Hematopoietic multipotent progenitor cell treated with erythropoietin and hydrocortisone succinate and interleukin-3 and kit ligand, for 8 days (in vitro differentiated cells): ENCODE data around the gene CCN6.
A peak's percentile ranks its signal among the peaks of the same experiment; 100 is the strongest.

Experiments
- DNase-seq: peaks from one replicate; pipeline ENCODE4 v3.0.0-alpha.2; 2015

CCN6 gene

DNA sequence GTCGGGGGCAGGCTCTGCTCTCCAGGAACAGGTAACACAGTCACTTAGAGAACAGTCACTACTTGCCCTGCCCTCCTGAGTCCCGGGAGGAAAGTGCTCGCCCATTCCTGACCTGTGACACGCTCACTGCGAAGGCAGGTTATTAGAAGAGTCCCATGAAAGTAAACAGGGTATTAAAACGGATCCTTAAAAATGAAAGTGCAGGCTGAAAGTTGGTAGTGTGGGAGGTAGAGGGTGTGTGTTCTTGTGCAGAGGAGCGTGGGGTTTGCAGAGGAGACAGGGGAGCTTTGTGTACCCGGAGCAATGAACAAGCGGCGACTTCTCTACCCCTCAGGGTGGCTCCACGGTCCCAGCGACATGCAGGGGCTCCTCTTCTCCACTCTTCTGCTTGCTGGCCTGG is at the start of gene CCN6:
CCN6 (plus strand) TSS at position 104 of the 400 bp plus-strand sequence; CDS start at position 358, 254 bp downstream.
- DNase-seq, result no peak

DNA sequence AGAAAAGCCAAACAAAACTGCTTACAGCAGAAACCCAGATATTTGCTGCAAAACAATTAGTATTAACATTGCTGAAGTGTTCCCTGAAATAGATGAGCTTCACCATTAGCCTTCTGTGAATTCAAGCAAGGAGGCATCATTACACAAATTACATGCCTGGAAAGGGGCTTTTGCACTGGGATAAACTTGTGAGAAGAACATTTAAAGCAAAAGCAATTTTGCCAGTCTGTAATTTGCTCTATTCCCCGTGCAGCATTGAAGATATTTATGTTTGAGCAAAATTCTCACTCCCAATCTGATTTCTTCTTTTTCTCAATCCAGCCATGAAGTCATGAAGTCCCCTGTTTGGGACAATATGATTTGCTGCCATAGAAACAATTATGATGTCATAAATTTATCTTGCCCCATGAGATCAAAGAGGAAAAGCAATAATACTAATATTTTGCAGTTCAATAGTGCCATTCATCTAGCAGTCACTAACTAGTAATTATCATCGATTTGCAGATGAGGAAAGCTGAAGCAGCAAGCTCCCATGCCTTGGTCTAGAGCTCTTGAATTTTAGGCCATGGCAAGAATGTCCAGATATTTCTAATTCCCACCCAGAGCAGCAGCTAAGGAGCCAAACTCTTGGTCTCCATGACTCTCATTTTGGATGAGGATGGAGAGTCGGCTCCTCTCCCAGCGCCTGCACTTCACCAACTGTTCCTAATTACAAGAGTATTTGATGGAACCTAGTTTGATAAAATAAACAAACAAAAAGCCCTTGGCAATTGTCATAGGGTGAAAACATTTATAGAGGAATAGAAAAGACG is 49.5 kb upstream of the CCN6 start:
- DNase-seq, result no peak

DNA sequence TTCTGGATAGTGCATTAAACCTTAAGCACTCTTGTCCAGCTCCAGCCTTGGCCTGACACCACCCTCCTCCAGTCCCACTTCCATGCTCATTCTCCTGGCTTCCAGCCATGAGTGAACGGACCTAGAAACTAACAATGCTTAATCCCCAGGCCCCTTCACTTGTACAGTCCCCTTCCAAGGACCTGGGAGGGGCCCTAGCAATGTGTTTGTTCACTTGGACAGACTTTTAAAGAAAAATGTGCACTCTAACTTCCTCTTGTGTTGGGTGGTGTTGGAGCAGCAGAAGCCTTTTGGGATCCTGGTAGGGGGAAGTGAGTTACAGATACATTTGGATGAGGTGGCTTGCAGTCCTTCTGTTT is 48.9 kb upstream of the CCN6 start:
- DNase-seq, result no peak

DNA sequence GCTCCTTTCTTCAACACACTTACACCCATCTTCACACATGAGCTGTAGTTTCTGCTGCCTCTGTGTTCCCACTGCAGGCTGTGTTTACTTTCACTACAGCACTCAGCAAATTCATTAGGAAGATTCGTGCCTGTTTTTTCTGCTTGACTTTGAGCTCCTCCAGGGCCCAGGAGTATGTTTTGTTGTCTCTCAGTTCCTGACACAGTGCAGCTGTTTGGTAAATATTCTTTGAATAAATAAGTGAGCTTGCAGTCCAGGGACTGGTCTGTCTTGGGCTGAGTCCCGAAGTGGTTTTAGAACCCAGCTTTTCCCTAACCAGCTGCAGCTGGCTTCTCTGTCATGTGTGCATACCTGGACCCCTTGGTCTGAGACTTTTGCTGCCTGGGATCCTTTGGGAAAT is 46.6 kb upstream of the CCN6 start:
- DNase-seq, result no peak

DNA sequence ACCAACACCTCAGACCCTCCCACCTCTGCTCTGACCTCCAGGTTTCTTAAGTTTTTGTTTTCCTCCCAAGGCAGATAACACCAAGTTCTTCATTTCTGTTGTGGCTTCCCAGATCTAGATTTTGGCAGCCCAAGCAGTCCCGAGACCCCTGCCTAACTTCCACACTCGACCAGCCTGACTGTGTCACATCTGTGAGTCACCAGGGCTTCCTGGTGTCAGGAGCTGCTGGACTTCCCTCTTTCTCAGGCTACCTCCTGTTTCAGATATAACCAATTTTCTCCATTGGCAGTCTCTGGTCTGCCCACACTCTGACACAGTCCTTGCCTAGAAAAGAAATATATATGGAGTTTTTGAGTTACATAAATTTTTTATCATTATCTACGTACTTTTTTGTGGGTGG is 46.1 kb upstream of the CCN6 start:
- no peak for DNase-seq

DNA sequence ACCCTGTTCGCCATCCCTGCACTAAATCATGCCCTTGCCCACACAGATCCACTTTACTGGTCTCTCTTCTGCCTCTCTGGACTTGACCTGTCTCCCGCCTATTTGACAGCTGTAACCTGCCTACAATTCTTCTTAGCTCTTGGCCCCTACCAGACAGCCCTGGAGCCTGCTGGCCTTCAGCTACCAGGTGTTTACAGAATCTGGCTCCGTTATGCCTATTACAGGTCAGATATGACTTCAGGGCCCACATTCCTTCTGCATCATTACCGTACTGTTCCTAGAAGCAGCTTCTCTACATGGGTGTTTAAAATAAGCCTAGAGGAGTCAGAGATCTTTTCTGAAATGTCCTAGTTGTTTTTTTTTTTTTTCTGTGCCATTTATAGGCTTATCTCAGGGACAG is 45.4 kb upstream of the CCN6 start:
- no peak for DNase-seq

DNA sequence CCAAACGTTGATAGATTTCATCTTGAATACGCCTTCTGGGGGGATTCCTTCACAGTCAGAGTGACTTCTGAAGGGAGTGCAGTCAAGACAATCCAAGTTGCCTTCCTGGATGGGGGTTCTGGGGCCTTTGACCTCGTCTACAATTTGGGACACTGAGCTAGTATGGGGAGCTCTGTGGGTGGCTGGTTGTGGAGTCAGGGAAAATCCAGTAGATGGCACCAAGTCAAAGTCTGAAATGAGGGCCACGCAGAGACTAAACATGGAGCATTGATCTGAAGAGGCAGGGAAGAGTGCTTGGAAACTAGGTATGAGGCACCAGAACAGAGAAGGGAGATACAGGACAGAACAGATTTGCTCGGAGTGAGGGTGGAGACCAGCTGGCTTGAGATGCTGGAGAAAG is 43.6 kb upstream of the CCN6 start:
- no peak for DNase-seq

DNA sequence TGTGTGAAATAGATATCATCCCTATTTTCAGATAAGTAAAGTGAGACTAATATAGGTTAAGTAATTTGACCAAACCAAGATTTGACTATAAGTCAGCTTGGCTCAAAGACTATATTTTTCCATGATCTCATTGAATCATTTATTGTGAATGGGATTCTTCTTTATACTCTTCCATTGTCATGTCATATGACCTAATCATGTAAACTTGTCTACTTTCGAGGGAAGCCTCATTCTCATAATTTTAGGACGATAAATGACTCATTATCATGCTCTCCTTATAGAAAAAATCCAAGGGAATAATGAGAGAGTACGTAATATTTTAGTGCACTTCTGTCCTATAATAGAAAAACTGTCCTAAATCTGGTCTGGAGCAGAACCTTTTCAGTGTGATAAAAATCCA is 40.9 kb upstream of the CCN6 start:
- DNase-seq, result peak; percentile 33

DNA sequence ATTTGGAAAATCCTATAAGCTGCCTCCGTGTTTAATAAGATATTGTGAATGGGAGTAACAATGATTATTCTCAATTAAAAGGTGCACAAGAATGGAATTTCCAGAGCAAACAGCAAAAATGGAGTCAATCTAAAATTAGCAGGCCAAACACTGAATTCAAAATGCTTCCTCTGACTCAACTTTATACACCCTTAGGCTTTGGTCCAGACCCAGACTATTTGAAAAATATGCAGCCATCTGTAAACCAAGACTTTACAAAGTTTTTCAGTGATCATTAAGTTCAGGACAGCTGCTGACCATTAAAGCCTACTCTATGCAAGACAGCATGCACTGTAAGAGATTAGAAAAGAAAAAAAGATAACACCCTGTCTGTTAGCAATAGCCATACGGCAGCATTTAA is 39.4 kb upstream of the CCN6 start:
- peak; percentile 30 for DNase-seq

DNA sequence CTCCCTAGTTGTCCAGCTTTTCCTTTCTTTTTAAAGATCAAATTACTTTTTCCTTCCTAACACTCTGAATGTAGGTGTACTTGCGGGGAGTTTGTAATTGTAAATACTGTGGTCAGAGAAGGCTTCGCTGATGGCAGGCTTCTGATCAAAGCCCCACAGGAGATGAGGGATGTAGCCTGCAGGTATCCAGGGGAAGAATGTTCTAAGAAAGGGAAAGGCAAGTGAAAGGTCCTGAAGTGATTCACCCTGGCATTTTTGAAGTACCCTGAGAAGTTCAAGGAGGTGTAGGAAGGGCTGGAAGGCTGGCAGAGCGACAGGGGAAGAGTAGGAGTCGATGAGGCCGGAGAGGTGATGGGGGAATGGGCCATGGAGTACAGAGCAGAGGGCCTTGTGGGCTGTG is 38.2 kb upstream of the CCN6 start:
- DNase-seq, result no peak

DNA sequence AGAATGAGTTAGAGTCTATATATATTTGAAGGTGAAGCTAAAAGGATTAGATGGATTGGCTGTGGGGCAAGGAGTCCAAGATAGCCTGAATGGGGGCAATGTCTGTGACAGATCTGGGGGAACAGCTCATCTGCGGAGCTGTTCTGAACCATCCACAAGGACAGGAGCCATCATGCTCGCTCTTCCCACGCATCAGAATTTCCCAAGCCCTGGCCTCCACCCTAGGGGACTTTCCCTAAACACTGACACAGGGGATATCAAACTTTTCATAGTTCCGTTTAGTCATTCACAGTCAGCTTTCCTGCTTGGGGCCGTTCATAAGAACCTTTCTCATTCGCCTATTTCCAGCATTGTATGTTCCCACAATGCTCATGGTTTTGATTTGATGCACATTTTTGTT is 37.6 kb upstream of the CCN6 start:
- DNase-seq, result no peak

DNA sequence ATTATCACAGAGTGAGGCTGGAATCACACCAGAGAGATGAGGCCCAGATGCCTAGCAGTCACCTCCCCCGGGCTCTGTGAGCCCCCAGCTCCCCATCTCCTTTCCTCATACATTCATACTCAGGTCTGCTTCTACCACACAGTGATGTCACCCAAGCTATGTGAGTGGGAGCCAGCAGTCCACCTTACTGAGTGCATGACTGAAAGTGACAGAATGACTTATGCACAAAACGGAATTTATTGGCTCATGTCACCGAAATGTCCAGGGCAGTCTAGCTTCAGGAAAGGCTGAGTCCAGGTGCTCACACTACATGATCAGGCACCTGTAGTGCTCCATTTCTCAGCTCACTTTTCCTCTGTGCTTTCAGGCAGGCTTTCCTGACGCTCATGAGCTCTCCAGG is 36.7 kb upstream of the CCN6 start:
- DNase-seq, result no peak

DNA sequence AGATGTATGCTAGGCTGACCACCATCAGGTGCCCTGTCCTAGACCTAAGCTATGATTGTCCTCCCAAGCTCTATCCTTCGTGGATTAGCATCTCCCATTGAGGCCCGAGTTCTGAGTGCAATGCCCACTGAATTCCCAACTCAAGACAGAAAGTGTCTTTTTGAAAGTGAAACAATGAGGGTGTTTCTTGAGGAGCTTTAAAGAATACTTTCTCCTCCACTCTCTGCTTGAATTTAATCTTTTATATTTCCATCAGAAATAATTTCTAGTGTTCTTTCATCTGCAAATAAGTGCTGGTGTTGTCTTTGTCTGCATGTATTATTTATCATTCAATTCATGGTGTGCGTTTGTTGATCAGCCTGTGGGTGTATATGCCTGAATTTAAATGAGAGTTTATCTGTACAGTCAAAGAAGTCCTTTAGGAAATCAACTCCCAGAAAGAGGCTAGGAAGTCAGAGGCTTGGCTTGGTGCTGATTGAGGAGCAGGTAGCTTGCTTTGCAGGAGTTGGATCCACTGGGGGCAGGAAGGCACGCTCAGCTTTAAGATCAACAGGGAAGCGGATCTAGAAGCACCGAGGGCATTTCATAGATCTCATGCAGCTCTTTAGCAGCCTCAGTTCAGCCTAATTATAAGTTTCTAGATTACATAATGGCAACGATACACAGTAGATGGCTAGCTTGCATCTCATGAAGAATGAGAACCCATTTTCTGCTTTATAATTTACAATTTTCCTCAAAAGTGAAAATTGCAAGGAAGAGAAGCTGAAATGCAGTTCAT is 36.0 kb upstream of the CCN6 start:
- no peak for DNase-seq

DNA sequence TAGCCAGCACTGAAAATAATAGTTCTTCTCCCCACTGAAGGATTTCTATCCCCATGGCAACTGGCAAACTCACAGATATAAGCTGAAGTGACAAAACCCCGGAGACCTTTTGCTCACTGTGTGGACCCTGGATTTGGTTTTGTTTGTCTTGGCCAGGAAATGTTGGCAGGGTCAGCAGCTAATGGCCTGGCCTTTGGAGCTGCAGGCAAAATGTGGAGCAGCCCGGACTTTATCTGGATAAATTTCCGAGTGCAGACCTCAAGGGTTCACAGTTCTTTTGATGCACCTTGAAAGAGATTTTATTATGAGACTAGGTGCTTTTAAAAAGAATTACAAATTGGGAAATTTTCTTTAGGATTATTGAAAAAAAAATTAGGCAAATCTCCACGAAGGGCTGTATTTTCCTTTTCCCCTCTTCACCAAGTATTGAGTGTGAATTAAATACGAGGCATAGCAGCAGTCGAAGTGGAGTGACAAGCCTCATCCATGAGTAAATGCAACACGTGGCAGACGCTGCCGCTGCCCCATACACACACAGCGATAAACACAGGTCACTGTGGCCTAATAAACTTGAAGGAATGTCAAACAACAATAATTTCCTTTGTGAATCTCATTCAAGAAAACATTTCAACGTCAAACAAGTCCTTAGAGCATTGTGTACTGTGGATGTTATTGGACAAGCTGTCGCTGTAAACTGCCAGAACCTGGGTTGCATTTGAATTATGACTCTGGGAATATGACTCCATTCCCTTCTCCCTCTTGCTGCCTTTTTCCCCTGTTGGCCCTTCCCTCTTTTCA is 35.1 kb upstream of the CCN6 start:
- DNase-seq, result no peak

DNA sequence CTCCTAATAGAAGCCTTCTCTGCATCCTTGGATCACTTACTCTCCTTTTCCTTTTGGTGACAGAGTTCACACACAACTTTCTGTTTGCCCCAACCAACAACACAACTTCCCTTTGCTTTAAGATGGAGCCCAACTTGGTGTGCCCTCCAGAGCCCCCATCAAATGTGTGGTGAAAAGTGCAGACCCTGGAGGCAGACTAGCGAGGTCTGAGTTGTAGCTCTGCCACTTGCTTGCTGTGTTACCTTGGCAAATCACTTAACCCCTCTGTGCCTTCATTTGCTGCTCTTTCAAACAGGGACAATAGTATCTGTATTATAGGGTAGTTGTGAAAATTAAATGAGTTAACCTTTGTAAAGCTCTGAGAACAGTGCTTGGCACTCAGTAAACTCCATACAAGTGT is 34.3 kb upstream of the CCN6 start:
- DNase-seq, result no peak

DNA sequence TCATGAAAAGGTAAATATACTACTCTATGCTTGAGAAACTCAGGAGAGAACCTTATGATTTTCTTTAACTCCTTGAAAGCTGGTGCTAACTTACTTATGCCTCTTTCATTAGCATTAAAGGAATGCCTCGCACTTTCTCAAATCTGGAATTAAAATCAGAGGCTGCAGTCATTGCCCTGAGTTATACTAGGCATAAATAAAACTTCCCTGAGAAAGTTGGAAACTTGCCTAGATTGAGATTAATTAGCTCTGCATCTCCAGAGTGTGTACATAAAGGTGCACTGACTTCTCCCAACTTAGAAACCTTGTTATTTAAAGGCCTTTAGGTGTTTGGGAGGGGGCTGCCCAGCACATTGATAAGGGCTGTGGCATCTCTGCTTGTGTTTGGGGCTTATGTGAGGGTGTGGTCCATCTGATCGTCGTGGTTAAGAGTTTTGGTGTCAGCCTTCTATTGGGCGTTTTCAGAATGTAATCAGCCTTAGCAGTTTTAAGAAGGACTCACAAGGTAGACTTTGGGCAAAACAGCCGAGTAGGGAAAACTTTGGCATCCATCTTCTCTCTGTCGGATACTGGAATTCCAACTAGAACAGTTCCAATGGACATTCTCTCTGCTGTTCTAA is 32.1 kb upstream of the CCN6 start:
- DNase-seq, result peak; percentile 16

DNA sequence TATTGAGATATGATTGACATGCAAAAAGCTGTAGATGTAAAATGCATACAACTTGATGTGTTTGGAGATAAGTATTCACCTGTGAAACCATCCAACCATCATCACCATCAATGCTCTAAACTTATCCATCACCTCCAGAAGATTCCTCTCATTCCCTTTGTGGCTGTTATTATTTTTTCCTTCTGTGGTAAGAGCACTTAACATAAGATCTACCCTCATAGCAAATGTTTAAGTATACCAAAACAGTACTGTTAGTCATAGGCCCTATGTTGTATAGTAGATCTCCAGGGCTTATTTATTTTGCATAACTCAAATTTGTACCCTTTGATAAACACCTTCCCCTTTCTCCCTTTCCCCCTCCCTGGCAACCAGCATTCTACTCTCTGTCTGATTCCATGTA is 31.2 kb upstream of the CCN6 start:
- no peak for DNase-seq

DNA sequence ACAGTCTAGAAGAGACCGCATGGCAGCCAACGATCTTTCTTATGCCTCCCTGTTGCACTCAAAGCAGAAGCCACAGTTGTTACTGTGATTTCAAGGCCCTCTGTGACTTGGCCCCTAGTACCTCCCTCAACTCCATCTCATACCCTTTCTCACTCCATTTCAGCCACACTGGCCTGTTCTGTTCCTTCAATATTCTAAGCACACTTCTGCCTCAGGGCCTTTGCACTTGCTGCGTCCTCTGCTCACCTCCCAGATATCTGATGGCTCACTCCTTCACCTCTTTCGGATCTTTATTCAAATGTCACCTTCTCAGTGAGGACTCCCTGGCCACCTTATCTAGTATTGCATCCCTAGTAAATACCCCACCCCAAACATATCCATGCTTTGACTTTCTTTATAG is 29.4 kb upstream of the CCN6 start:
- no peak for DNase-seq

DNA sequence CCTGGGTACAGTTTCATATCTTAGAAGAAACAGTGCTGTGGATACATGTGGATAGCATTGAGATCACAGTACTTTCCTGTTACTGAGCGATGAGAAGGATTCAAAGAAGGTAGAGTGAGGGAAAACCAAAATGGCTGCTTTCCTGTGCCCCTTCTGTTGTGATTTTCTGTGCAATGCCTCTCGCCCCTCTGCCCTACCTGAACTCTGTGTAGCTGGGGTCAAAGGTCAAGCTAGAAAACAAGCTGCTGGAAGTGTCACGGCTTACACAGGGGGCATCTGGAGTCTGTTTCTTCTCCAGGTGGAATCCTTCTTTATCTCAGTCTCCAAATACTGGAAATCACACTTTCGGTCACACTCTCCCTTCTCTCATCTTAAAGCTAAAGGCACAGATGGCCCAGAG is 27.0 kb upstream of the CCN6 start:
- no peak for DNase-seq

DNA sequence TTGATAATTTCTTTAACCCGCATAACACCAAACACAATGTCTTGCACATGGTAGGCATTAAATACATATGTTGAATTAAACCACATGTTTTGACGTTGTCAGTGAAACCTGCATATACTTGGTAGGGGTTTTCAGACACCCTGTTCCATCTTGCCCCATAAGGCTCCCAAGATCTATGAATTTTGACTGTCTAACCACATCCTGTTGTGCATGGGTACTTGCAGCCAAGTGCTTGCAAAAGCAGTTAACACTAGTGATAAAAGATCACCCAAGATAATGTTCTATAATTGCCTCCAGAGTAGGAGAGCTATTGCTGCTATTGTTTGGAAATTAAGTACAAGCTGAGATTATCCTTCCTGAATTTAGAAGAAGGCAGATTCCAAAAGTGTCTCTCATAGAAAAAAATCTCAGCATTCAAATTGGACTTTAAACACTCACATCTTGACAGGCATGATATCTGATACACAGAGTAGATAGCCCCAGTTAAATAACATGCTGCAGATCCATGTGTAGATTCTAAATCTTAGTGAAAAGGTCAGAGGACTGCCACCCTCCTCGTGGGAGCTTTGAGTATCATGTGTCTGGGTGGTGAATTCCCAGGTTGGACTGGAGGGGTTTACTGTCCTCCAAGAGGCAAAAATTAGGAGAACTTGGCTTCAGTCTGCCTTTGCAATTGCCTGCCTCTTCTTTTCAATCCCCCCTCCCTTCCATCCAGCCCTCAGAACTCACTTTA is 25.8 kb upstream of the CCN6 start:
- DNase-seq, result peak; percentile 29

DNA sequence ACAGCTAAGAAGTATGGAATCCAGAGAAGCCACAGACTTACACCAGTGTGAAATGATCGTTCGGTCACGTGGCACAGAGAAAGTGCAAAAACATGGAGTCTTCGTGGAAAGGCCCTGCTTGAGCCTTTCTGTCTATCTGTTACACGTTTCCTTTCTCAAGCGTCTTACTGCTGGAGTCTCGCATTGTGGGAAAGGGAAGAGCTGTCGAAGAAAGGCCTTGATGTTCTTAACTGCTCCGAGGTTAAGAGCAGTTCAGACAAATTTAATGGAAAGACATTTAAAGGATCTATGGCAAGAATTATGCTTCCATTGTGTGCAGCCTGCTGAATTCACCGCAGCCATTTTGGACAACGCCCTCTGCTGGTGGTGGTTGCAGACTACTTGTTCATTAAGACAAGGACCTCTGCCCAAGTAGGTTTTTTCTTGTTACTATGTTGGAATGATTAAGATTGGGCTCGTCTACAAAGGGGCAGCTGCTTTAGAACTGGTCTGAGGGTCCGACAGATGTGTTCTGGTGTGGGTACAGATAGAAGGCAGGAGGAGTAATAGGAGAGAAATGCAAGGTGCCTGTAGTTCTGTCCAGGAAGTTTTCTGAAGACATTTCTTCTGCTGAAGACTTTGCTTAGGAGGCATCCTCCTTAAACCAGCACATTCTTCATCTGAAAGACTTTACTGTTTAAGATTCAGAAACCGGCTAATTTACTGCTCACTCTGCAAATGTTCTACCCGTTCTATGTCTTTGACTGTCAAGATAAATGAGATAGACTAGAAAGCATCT is 24.7 kb upstream of the CCN6 start:
- peak; percentile 74 for DNase-seq
